ENCODE data around the gene ELOVL2.
"Not testable (repeated sequence)": the region's sequence is repeated elsewhere in the genome, so short reads cannot be mapped to it uniquely, and the experiment has no call there.

Gene ELOVL2, protein sequence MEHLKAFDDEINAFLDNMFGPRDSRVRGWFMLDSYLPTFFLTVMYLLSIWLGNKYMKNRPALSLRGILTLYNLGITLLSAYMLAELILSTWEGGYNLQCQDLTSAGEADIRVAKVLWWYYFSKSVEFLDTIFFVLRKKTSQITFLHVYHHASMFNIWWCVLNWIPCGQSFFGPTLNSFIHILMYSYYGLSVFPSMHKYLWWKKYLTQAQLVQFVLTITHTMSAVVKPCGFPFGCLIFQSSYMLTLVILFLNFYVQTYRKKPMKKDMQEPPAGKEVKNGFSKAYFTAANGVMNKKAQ

DNA sequence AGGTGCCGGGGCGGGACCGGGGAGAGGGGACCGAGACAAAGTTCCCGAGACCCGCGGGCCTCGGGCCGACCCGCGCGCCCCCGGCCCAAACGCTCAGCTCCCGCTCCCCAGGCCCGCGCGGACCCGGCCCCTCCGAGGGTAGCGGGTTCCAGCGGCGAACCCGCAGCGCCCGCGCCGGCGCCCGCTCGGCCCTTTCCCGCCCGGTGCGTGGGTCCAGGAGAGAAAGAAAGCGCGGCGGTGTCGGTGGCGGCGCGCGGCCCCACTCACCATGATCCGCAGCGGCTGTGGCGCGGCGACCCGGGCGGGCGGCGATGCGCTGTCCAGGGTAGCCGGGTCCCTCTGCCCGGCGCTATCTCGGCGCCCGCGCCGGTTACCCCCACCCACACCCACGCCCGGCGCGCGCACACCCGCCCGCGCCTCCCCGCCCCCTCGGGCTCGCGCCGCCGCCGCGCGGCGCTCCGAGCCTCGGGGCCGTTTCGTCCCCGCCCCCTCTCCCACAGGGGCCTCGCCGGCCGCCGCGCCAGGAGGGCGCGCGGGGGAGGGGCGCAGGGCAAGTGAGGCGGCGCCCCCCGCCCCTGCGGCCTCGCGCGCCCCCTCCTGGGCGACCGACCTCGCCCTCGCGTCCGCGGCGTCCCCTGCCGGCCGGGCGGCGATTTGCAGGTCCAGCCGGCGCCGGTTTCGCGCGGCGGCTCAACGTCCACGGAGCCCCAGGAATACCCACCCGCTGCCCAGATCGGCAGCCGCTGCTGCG lies at the start of gene ELOVL2:
Gene ELOVL2 (minus strand): TSS at position 345 of the 751 bp plus-strand sequence. CDS start 75 bp downstream, at position 270.
- peak in 1 of 3 donors; percentile 8 for DNase-seq (ENCODE audit: low read depth in 3 of 3, low spot score in 1 of 3)

DNA sequence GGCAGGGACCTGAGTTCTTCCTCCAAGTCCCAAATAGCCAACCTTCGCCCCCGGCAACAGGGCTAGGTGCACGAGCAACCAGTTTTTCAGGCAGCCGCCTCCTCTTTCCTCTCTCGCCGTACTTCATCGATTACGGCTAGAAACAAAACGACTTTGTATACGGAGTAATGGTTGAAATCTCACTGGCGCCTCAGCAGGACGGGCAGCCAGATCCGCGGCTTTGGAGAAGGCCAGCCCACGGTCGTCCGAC lies 49.2 kb upstream of the ELOVL2 start:
- DNase-seq (ENCODE audit: low read depth in 3 of 3, low spot score in 1 of 3), result no peak

DNA sequence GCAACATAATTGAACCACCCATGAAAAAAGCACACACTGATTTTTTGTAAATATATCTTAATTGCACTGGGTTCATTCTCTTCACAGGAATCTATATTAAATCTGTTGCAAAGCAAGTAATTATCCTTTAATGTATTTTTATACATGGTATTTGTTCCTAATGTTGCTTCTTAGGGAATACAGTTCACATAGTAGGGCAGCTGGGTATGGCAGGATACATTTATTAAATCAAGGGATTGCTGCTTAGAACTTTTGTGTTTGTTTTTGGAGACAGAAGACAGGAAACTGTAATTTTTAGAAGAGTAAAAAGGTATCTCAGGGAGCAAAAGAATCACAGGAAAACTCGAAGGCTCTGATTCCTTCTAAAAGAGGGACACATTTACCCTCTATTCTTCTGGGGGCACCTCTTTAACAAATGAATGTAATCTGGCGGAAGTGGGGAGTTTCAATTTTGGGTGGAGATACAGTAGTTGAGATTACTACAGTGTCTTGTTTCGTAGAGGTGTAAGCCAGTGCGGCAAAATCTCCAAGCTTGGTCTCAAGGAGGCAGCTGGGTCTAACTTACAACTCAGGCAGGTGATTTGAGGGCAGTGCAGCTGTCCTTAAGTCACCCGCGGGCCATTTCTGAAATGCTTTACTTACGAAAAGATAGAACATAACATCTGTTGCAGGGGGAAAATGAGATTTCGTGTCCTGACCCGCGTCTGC lies 48.7 kb upstream of the ELOVL2 start:
- DNase-seq (ENCODE audit: low read depth in 3 of 3, low spot score in 1 of 3), result no peak

- DNase-seq (ENCODE audit: low read depth in 3 of 3, low spot score in 1 of 3), result not testable (repeated sequence)
These were observed 47.0 kb upstream of the ELOVL2 start for GRCh38 chr6:11091141-11091540.

DNA sequence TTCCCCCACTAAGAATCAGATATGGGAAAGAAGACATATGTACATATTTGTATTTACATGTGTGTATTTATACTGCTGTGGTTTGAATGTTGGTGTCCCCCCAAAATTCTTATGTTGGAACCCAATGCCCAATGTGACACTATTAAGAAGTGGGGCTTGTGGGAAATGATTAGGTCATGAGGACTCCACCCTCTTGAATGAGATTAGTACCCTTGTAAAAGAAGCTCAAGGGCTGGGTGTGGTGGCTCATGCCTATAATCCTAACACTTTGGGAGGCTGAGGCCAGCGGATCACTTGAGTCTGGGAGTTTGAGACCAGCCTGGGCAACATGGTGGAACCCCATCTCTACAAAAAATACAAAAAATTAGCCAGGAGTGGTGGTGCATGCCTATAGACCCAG lies 45.6 kb upstream of the ELOVL2 start:
- no peak for DNase-seq (ENCODE audit: low read depth in 3 of 3, low spot score in 1 of 3)

GRCh38 chr6:11087141-11087812 lies 43.2 kb upstream of the ELOVL2 start:
- DNase-seq (ENCODE audit: low read depth in 3 of 3, low spot score in 1 of 3), result not testable (repeated sequence)

- DNase-seq (ENCODE audit: low read depth in 3 of 3, low spot score in 1 of 3), result no peak
These were observed 41.8 kb upstream of the ELOVL2 start for GRCh38 chr6:11085758-11086435.

DNA sequence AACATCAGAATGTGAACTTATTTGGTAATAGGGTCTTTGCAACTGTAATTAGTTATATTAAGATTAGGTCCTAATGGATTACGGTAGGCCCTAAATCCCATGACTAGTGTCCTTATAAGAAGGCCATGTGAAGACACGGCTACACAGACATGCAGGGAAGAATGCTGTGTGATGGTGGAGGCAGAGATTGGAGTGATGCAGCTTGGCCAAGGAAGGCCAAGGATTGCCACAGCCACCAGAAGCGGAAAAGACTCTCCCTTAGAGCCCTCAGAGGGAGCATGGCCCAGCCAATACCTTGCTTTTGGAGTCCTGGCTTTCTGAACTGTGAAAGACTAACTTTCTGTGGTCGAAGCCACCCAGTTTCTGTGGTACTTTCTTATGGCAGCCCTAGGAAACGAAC lies 39.9 kb upstream of the ELOVL2 start:
- no peak for DNase-seq (ENCODE audit: low read depth in 3 of 3, low spot score in 1 of 3)

DNA sequence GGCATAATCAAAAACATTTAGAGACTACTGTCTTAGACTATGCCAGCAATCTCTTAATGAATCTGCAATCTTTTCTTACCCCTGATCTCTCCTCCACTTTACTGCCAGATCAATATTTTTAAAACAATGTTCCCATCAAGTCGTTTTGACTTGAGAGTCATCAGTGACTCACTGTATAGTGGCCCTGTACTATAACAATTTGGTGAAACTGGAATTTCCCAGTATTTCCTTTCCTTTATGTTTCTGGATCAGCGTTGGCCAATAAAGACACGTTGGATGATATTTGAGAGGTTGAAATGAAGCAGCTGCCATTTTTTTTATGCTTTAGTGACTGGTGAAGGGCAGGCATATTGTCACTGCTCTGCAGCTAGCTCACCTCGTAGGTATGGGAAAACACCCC lies 39.4 kb upstream of the ELOVL2 start:
- no peak for DNase-seq (ENCODE audit: low read depth in 3 of 3, low spot score in 1 of 3)

GRCh38 chr6:11080296-11080695 lies 36.2 kb upstream of the ELOVL2 start:
- DNase-seq (ENCODE audit: low read depth in 3 of 3, low spot score in 1 of 3), result no peak

GRCh38 chr6:11078266-11078665 lies 34.2 kb upstream of the ELOVL2 start:
- no peak for DNase-seq (ENCODE audit: low read depth in 3 of 3, low spot score in 1 of 3)

GRCh38 chr6:11076540-11076939 lies 32.4 kb upstream of the ELOVL2 start:
- DNase-seq (ENCODE audit: low read depth in 3 of 3, low spot score in 1 of 3), result no peak

GRCh38 chr6:11072101-11072500 lies 28.0 kb upstream of the ELOVL2 start:
- no peak for DNase-seq (ENCODE audit: low read depth in 3 of 3, low spot score in 1 of 3)

- no peak for DNase-seq (ENCODE audit: low read depth in 3 of 3, low spot score in 1 of 3)
These were observed 25.7 kb upstream of the ELOVL2 start for GRCh38 chr6:11069760-11070159.

GRCh38 chr6:11067348-11067747 lies 23.2 kb upstream of the ELOVL2 start:
- DNase-seq (ENCODE audit: low read depth in 3 of 3, low spot score in 1 of 3), result no peak

DNA sequence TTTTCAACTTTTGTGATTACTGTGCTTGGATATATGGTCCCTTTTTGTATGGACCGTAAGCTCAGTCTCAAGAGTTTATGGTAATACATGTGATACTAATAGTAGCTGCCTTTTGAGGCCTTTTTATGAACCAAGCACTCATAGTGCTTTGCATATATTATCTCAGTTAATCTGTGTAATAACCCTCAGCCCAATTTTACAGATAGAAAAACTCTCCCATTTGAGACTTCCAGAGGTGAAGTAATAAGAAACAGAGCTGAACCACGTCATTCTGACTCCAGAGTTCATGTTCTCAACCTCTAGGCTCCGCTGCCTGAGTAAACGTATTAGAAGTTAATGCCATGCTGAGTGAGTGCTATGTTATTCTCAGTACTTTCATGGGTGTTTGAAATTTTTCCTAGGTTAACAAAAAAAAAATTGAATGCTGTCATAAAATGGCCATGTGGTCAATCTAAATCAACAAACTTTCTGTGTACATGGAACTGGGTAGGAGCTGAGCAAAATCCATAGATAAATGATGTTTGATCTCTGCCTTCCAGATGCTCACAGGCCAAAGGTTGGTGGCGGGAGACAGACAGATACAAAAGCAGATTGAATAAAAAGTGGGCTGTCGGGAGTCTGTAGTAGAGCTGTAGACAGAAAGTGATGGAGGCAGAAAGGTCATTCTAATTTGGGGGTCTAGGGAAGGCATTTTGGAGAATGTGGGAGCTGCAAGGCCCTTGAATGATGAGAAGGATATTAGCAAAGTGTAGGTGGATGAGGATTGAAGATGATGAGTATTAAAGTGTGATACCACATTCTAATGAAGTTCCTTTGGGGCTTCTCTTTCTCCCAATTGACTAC lies 22.6 kb upstream of the ELOVL2 start:
- no peak for DNase-seq (ENCODE audit: low read depth in 3 of 3, low spot score in 1 of 3)

DNA sequence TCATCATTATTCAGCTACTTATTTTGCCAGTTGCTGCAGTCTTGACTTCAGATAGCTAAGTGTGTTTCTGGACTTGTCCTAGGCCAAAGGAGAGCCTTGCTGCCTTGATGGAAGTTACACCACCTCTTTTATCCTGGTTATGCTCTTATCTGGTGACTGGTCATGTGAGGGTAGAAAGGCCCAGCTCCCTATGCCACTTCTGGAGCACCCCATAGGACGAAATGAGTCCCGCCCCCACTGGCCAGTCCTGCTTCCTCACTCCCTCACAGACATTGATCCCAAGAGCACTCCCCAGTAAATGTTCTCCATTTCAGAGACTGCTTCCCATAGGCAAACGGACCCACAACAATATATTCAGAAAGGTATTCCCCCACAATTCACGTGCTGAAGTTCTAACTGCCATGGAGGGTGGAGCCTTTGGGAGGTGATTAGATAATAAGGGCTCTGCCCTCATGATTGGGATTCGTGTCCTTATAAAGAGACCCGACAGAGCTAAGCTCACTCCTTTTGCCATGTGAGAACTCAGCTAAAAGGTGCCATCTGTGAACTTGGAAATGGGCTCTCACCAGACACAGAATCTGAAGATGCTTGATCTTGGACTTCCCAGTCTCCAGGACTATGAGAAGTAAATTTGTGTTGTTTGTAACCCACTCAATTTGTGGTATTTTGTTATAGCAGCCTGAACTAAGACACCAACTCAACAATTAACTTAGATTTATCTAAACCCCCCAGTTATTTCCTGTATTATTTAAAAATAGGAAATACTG lies 21.5 kb upstream of the ELOVL2 start:
- DNase-seq (ENCODE audit: low read depth in 3 of 3, low spot score in 1 of 3), result no peak

- DNase-seq (ENCODE audit: low read depth in 3 of 3, low spot score in 1 of 3), result no peak
These were observed 20.7 kb upstream of the ELOVL2 start for GRCh38 chr6:11064836-11065235.

DNA sequence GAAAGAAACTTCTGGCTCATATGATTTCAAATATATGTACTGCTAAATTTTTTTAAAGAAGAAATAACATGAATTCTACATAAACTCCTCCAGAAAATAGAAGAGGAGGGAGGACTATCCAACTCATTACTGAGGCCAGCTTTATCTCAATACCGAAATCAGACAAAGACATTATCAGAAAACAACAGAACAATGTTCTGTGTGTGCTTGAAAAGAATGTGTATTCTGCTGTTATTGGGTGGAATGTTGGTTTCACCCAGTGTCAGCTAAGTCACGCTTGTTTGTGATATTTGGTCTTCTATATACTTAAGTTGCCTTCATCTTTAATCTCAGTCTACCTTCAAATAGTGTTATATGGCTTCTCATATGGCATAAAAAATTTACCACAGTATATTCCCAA lies 18.6 kb upstream of the ELOVL2 start:
- DNase-seq (ENCODE audit: low read depth in 3 of 3, low spot score in 1 of 3), result no peak

DNA sequence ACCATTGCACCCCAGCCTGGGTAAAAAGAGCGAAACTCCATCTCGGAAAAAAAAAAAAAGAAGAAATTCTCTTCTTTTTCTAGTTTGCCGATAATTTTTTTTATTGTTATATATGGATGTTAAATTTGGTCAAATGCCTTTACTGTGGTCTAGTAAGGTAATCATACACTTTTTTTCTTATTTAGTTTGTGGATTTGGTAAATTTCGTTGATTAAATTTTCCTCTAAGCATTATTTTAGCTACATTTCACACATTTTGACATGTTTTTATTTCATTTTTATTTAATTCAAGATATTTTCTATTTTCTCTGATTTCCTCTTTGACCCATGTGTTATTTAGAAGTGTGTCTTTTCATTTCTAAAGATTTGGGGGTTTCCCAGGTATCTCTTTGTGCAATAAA lies 18.0 kb upstream of the ELOVL2 start:
- DNase-seq (ENCODE audit: low read depth in 3 of 3, low spot score in 1 of 3), result no peak

Data from stimulated activated CD4-positive, alpha-beta T cell treated with anti-CD3 and anti-CD28 coated beads, TNF-alpha, amount 100 ng/mL, for 1 hour (primary cell).